Measurements from ENCODE around the gene PALLD.
"Not testable (repeated sequence)": the region's sequence is repeated elsewhere in the genome, so short reads cannot be mapped to it uniquely, and the experiment has no call there.

PALLD gene

DNA sequence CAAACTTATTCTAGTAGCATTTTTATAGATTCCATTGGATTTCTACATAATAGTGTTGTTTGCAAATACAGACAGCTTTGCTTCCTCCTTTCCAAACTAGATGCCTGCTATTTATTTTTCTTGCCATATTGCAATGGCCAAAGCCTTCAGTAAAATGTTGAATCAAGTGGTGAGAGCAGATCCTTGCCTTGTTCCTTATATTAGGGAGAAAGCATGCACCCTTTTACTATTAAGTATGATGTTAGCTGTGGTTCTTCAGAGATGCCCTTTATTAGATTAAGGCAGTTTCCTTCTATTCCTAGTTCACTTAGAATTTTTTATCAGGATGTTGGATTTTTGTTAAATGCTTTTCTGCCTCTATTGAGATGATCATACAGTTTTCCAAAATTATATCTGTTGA, 279.5 kb downstream of the PALLD start:
- DNase-seq, result no peak

DNA sequence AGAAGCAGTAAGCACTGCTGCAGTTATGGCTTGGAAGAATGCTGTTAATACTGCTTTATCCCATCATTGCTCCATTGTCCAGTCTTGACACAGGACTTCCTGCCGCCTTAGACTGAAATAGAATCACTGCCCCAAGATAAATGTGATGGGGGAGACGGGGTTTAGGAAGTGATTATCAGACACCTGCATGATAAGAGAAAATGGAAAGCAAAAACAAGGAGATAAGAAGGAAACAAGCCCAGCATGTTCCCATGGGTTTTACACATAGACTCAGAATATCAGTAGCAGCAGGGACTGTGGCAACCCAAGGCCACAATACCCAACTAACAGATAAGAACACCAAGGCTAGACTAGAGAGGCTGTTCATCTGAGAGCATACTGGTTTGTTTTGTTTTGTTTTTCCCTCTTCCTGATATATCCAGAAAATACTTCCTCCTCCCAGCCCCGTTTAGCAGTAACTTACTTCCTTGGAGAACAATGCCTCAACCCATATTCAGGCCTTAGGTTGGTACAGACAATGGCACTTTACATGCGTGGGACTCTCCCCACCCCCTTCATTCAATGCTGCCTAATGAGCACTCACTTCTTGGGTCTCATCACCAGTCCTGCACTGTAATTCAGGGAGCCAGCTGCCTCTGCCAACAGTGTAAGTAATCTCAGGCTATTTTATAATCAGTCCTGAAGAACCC, 280.6 kb downstream of the PALLD start:
- DNase-seq, result no peak

DNA sequence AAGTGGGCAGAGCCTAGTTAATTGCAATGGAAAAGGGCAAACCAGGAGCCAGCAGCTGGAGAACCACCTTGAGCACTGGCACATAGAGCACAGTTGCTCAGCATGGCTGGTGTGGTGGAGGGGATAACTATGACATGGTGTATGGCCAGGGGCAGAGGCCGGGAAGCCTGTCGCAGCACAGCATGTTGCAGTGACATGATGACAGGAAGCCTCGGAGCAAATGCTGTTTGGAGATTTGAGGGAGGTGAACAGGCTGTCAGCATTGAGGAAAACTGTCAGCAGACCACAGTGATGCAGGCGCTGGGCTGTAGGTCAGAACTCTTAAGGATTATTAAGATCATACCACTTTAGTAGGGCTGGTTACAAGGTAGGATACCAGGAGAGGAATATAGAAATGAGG, 284.5 kb downstream of the PALLD start:
- no peak for DNase-seq

DNA sequence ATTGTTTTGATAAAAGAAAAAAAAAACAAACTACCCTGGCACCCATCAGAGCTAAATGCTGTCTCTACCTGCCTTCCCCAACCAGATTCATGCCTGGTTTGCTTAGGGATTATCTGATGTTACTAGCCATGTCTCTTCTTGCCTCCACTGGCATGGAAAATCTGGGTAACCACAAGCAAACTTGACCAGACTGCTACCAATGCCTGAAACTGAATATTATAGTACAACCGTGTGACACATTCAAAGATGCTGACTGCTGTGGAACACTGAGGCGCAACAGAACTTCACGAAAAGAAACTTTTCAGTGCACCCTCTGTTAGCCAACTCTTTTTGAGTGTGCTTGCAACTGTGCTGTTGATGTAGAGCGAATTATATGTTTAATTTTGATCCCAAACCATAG, 285.1 kb downstream of the PALLD start:
- DNase-seq, result no peak

DNA sequence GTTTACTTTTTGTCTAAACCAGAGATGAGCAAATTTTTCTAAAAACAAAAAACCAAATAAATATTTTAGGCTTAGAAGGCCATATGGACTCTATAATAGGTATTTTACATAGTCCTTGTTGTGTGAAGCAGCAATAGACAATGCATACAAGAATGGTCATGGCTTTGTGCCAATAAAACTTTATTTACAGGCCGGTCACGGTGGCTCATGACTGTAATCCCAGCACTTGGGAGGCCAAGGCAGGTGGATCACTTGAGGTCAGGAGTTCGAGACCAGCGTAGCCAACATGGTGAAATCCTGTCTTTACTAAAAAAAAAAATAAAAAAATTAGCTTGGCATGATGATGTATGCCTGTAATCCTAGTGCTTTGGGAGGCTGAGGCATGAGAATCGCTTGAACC, 285.6 kb downstream of the PALLD start:
- DNase-seq, result no peak

DNA sequence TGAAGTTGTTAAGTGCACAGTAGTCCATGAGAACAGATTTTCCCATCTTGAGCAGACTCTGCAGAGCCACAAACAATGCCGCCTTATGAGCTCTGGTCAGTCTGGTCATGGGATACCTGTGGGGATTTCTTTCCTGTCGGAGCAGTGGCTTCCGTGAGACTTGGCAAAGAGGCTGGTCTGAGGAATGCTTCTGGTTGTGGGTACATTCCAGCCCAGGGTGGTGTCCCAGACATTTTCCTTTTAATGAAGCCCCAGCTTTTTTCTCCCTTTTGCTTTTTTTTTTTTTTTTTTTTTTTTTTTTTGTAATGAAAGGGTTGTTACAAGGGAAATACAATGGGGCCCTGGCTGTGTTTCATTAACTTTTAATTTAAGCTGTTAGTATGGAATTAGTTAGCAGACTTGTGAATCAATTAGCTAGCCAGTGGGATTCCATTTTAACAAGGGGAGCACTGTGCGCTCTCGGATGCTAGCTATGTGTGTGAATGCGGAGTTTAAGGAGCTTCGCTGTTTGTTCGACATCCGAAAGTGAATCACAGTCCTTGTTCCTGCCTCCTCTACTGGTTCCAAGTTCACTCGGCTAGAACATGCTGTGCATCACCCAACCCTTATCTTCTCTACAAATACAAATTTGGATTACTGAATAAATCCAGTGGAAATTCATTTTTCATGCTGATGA, 288.1 kb downstream of the PALLD start:
- no peak for DNase-seq

DNA sequence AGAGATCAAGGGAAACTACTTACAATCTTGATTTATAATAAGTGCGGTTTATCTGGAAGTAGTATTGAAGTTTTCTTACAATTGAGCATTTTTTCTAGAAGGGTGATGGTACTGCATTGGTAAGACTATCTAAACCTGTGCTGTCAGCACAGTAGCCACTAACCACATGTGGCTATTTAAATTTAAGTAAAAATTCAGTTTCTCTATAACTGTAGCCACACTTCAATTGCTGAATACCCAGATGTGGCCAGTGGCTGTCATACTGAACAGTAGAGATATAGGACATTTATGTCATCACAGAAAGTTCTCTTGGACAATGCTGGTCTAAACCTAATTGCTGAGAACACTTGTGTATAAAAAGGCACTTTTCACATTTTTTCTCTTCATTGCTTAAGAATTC, 290.5 kb downstream of the PALLD start:
- no peak for DNase-seq

DNA sequence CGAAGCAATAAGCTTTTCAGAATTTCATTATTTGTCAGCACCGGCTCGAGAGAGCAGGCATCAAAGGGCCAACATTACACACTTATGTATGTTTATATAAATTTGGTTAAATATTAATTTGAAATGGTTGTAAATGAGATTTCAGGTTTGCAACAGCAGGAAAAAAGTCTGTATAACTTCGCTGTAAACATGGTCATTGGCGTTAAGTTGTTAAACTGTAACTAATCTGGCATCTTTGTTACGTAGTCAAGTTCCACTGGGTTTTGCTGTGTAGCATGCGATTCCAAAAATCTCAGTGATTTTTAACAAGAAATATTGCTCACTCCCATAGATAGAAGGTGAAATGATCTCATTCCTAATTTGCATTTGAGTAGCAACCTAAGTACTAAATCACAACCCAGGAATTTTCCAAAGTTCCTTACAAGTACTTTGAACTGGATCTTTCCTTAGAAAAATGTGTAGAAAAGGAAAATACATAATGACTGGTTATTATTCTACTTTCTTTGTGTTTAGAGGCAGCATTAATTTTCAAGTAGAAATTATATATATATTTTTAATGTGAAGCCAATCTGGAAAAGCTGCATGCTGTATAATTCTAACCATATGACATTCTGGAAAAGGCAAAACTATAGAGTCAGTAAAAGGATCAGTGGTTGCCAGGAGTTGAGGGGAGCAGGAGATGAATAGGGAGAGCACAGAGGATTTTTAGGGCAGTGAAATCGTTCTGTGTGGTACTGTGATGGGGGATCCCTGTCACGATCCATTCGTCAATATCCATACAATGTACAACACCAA, 291.1 kb downstream of the PALLD start:
- no peak for DNase-seq

DNA sequence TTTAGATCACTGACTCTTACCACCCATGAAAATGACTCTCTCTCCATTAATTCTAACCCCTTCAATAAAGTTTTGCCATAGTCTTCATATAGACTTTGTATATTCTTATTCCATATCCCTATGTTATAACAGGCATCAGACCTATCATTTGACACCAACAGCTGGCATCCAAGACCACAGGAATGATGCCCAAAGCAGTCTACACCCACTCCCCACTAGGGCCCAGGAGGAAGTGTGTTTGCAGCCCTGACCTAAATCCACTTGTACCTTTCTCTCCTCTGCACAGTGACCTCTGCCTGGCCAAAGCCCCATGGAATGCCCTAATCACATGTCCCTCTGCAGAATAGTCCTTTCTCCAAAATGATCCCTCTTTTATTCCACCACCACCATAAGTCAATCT, 294.0 kb downstream of the PALLD start:
- DNase-seq, result no peak

DNA sequence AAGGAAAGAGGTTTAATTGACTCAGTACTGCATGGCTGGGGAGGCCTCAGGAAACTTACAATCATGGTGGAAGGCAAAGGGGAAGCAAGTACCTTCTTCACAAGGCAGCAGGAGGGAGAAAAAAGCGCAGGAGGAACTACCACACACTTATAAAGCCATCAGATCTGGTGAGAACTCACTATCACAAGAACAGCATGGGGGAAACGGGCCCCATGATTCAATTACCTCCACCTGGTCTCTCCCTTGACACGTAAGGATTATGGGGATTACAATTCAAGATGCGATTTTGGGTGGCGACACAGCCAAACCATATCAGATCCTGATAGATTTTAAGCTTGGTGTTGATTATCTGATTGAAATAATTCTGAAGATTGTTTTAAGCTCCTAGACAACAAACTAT, 294.5 kb downstream of the PALLD start:
- DNase-seq, result no peak

DNA sequence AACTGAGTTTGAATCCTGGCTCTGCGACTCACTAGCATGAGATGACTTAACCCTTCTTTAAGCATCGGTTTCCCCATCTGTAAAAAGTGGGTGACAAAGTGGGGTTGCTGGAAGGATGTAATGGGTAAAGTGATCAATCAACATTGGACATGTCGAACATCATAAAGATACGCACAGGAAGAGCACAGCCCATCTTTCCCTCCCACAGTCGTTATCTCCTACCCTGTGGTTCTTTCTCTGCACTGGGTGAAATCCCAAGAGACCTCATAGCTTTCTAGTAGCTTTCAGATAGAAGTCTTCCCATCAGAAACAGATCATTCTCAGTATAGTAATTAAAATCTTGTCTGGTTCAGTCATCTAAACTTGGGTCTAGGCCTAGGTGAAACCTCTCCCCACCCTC, 296.7 kb downstream of the PALLD start:
- no peak for DNase-seq

DNA sequence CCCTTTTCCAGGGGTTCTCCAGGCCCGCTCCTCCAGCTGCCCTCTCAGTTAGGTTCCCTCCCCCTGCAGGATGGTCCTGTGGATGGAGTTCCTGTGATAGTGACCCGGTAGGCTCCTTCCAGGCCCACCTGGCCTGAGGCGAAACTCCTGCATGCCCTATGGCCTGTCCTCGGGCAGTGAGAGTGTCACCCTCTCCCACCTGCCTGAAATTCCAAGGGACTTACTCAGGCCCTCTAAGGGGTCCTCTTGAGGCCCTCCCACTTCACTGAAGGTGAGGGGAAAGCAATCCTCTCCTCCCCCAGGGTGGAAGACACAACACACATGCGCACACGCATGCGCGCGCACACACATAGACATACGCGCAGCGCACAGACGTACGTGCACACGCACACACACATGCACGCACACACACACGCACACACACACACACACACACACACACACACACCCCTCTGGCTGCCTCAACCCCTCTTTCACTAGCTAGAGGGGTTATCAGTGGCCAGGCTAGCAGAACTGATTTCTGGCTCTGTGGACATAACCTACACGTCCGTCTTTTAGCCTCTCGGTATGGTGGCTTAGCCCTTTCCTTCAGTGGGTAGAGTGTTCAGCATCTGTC, 297.3 kb downstream of the PALLD start:
- no peak for DNase-seq

DNA sequence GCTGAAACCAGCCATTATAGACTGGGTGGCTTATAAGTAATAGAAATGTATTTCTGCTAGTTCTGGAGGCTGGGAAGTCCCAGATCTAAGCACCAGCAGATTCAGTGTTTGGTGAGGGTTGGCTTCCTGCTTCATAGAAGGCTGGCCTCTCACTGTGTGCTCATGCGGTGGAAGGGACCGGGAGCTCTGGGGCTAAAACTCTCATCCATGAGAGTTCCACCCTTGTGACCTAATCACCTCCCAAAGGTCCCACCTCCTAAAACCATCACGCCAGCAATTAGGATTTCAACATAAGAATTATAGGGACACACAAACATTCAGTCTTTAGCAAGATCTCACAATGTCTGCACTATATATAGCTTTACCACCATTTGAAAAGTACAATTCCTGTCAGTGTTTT, 298.0 kb downstream of the PALLD start:
- DNase-seq, result no peak

DNA sequence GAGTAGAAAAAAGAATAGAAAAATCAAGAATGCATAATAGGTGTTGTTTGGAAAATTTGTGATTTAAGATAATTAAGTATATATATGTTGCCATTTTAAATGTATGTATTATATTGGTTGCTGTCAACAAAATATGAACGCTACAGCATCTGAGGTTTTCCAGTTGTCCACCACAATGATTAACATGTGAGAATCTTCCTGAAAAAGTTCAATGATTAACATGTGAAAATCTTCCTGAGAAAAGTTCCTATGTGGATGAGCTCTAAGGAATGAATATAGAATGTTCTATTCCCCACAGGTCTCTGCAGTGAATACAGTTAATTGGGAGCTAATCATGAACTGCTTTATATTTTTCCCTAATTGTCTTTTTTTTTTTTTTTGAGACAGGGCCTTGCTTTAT, 298.5 kb downstream of the PALLD start:
- DNase-seq, result no peak

DNA sequence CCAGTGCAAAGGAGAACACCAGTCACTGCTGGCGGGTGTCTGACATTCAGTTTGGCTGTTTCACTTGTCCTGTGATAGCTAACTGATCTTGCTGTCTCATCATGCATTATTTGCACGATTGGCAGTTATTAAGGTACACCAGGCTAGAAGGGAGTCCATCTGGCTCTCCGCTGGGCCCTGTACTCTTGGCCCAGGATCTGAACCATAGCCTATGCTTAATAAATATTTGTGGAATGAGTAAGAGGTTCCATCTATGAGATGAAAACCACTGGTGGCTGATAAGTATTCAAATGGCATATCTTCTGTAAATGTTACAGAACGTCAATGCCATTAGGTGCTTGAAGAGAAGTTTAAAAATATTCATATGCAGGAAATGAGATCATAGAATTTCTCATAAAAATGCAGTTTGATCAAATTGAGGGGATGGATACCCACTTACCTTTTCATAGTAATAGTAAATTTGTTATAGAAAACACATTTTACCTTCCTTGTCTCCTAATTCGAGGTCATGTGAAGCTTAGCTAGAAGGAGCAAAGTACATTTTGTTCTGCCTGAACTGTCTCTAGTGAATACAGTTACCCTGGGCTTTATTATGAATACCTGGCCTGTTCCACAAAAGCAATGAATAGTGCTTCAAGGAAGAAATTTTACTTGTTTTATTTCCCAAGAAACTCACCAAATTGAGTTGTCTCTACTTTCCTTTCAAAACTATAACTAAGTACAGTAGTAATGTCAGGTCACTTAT, 299.7 kb downstream of the PALLD start:
- no peak for DNase-seq

DNA sequence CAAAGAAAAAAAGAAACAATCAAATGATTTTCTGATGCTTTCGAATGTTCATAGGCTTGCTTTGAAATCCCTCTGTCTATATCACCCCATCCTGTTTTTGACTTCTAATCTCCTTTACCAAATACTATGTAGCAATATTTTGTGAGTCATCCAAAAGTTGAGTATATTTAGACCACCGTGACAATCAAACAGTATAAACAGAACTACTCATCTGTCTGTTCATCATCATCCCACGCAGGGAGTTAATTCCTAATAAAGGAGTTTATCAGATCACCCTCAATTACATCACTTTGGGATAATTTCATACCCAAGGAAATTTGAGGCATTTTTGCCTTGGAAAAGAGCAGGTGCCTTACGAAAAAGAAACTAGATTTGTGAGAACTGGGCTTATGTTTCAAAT, 300.3 kb downstream of the PALLD start:
- no peak for DNase-seq

DNA sequence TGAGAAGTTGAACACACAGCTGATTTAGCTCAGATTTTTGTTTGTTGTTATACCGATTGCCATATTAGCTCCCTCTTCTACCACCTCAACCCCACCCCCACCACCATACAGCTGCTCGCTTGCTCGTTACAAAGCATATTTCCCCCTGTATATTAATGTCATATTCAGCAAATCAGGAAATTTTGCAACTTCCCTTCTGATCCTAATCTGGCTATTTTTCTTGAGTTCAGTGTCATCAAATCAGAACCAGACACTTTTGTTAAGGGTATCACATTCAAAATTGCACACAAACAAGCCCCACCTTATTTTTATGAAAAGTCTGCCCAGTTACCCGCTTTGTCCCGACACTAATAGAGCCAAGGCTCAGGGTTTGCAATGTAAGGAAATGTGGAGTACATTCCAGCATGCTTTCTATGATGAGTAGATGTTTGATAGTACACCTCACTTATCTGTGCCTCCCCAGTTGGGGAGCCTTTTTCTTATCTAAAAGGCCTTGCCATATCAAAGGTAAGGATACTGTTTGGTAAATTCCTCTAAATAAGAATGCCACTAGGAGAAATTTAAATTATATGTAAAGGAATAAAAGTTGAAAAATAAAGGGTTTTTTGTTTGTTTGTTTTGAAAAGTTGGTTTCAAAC, 301.0 kb downstream of the PALLD start:
- no peak for DNase-seq

DNA sequence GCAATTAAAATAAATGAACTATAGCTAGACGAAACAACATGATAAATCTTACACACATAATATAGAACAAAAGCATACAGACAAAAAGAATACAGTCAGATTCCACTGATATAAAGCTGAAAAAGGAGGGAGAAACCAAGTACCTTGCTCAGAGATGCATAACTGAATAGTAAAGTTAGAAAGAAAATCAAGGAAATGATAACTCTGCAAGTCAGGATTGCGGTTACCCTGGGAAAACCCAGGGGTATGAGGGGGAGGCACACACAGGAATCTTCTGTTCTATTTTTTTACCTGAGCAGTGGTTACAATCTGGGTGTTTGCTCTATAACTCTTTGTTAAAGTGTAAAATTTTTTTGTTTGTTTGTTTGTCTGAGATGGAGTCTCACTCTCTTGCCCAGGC, 304.1 kb downstream of the PALLD start:
- no peak for DNase-seq

DNA sequence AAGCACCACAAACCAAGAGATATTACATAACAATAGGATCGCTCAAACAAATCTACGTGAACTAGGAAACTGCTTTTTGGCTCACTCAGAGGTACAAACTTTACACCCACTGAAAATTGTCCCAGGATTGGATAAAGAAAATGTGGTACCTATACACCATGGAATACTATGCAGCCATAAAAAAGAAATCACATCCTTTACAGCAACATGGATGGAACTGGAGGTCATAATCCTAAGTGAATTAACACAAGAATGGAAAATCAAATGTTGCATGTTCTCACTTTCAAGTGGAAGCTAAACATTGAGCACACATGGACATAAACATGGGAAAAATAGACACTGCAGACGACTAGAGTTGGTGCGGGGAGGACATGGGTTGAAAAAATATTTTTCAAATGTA, 305.4 kb downstream of the PALLD start:
- DNase-seq, result no peak

DNA sequence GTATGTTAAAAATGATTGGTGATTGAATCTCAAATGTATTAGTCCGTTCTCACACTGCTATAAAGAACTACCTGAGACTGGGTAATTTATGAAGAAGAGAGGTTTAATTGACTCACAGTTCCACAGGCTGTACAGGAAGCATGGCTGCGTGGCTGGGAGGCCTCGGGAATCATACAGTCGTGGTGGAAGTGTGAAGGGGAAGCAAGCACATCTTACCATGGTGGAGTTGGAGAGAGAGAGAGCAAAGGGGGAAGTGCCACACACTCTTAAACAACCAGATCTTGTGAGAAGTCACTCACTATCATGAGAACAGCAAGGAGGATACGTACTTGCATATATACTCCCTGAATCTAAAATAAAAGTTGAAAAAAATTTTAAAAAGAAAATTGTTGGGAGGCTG, 306.2 kb downstream of the PALLD start:
- DNase-seq, result not testable (repeated sequence)

DNA sequence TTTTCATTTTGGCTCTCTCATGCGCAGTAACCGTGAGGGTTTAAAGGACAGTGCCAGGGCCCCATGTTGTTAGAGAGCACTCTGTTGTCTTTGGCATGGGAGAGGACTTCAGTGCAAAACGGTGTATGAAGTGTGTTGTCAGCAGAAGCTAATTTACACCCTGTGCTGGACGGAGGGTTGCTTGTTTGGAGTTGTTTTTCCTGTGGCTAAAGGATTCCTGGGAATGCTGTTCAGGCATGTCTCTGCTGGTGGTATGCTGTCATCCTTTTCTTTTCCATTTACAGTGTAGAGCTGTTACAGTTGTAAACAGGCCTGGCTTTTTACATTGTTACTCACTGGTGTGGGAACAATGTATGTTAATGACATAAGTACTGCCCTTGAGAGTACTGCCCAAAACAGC, 306.9 kb downstream of the PALLD start:
- DNase-seq, result no peak

DNA sequence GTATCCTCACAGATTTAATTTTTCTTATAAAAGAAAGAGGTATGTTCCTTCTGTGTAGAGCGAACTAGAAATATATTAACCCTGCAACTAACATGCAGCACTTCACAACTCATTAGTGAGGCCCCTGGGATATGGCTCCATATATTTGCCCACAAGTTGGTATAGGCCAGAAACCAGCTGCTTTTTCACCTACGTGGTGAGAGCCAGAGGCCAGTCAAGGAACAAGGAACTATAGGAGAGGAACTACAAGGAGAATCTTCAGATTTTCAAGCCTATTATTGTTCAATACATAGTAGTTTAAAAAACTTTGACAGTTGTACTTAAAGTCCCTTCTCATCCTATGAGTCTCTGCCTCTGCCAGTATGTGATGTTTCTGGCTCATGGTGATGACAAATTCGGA, 307.3 kb downstream of the PALLD start:
- no peak for DNase-seq

DNA sequence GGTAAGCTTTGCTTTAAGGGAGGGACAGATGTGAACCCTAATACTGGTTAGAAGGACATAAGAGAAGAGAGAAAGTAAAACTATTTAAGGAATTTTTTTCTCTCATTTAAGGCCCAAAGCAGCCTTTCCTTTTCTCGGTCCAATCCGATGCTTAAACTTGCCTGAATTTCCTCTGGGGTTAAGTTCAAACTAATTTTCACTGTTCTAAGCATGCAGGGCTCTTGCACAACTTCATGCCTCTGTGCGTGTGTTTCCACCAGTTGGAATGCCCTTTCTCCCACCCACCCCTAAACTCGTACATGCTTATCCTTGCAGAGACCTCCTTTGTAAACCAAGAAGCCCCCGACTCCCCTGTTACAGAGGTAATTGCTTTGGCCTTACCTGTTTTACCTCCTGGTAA, 308.5 kb downstream of the PALLD start:
- no peak for DNase-seq
